Adipose tissue (tissue), 3 donors: Measurements from ENCODE around the gene EYA3. TPM values are rescaled to one million over a fixed set of nuclear protein-coding genes. Genes with fewer than 3 reads are reported as not detected.

Experiments
- H3K27ac ChIP-seq: one replicate; pipeline ENCODE4 v1.5.1; 2013; ENCODE audit warnings: low read depth, low read length
- WGBS, 3 donors: extraction: QIAGEN DNeasy Blood & Tissue Kit; methylation state at CpG; one replicate each; pipeline ENCODE4 v1.1.7; 2013; 5-methylcytosine and 5-hydroxymethylcytosine counted together
- polyA plus RNA-seq, 3 donors: library from polyadenylated mRNA; stranded (reverse); fragments of 200-250 nt; gene quantifications; one replicate each; pipeline ENCODE4 v1.2.3, GENCODE V29; 2013
- donor health status: healthy with polysubstance abuse.
- donor health status: Bipolar disorder and iron deficiency.
- donor health status: healthy.

Gene EYA3
- polyA plus RNA-seq, 3 donors: 3.2 to 5.1 (median 4.2) TPM

GRCh38 chr1:28085129-28085528, 3.3 kb downstream of the EYA3 start:
- 87 to 88% (median 88%) methylated on average over 5 of the region's 5 CpGs for WGBS, 3 donors
- no peak overlapping the region for H3K27ac ChIP-seq

GRCh38 chr1:28083876-28084275, 4.5 kb downstream of the EYA3 start:
- WGBS, 3 donors: 24 to 89% (median 77%) methylated on average over 1 of the region's 1 CpG
- no peak overlapping the region for H3K27ac ChIP-seq

GRCh38 chr1:28078680-28079626, 9.5 kb downstream of the EYA3 start:
- 56 to 71% (median 68%) methylated on average over 8 of the region's 8 CpGs for WGBS, 3 donors
- no peak overlapping the region for H3K27ac ChIP-seq

- no peak overlapping the region for H3K27ac ChIP-seq
- 83 to 96% (median 96%) methylated on average over 4 of the region's 4 CpGs for WGBS, 3 donors
These were observed 10.1 kb downstream of the EYA3 start for GRCh38 chr1:28078262-28078661.

- no peak overlapping the region for H3K27ac ChIP-seq
- WGBS, 3 donors: 72 to 89% (median 86%) methylated on average over 1 of the region's 1 CpG
These were observed 13.4 kb downstream of the EYA3 start for GRCh38 chr1:28074892-28075511.

- WGBS, 3 donors: 66 to 95% (median 89%) methylated on average over 1 of the region's 1 CpG
- no peak overlapping the region for H3K27ac ChIP-seq
These were observed 14.5 kb downstream of the EYA3 start for GRCh38 chr1:28073867-28074266.

- H3K27ac ChIP-seq: no peak overlapping the region
These were observed 16.6 kb downstream of the EYA3 start for GRCh38 chr1:28071813-28072212.

GRCh38 chr1:28070725-28071593, 17.5 kb downstream of the EYA3 start:
- no peak overlapping the region for H3K27ac ChIP-seq

GRCh38 chr1:28067523-28068090, 20.8 kb downstream of the EYA3 start:
- 54 to 67% (median 59%) methylated on average over 2 of the region's 2 CpGs for WGBS, 3 donors
- no peak overlapping the region for H3K27ac ChIP-seq

More at GRCh38 chr1:28070725-28071593, 17.5 kb downstream of the EYA3 start:
- 55 to 95% (median 90%) methylated on average over 11 of the region's 11 CpGs for WGBS, 3 donors

GRCh38 chr1:28066393-28067154, 21.8 kb downstream of the EYA3 start:
- 17 to 74% (median 67%) methylated on average over 3 of the region's 3 CpGs for WGBS, 3 donors

GRCh38 chr1:28064064-28064463, 24.3 kb downstream of the EYA3 start:
- 68 to 81% (median 71%) methylated on average over 5 of the region's 5 CpGs for WGBS, 3 donors
- no peak overlapping the region for H3K27ac ChIP-seq

More at GRCh38 chr1:28066393-28067154, 21.8 kb downstream of the EYA3 start:
- H3K27ac ChIP-seq: no peak overlapping the region

- WGBS, 3 donors: 56 to 91% (median 66%) methylated on average over 7 of the region's 7 CpGs
These were observed 25.6 kb downstream of the EYA3 start for GRCh38 chr1:28062806-28063205.

GRCh38 chr1:28058971-28059878, 29.2 kb downstream of the EYA3 start:
- 73 to 89% (median 86%) methylated on average over 8 of the region's 8 CpGs for WGBS, 3 donors
- no peak overlapping the region for H3K27ac ChIP-seq

More at GRCh38 chr1:28062806-28063205, 25.6 kb downstream of the EYA3 start:
- no peak overlapping the region for H3K27ac ChIP-seq

- WGBS, 3 donors: 38 to 88% (median 82%) methylated on average over 4 of the region's 4 CpGs
- H3K27ac ChIP-seq: no peak overlapping the region
These were observed 30.2 kb downstream of the EYA3 start for GRCh38 chr1:28058168-28058567.

GRCh38 chr1:28056129-28056925, 32.1 kb downstream of the EYA3 start:
- H3K27ac ChIP-seq: no peak overlapping the region
- 35 to 61% (median 40%) methylated on average over 4 of the region's 4 CpGs for WGBS, 3 donors

- 68 to 81% (median 78%) methylated on average over 1 of the region's 1 CpG for WGBS, 3 donors
- no peak overlapping the region for H3K27ac ChIP-seq
These were observed 37.6 kb downstream of the EYA3 start for GRCh38 chr1:28050776-28051175.
